GM19328 (cell line): ENCODE data around the gene KLK13.
A peak's percentile ranks its signal among the peaks of the same experiment; 100 is the strongest.

ENCODE experiments used
- ATAC-seq: cut with Tn5 transposase; IDR thresholded peaks from one replicate; pipeline ENCODE4 v1.9.1; 2021; ENCODE audit warnings: mild to moderate bottlenecking, moderate library complexity; ENCODE audit not compliant: unreplicated experiment

Gene KLK13

DNA sequence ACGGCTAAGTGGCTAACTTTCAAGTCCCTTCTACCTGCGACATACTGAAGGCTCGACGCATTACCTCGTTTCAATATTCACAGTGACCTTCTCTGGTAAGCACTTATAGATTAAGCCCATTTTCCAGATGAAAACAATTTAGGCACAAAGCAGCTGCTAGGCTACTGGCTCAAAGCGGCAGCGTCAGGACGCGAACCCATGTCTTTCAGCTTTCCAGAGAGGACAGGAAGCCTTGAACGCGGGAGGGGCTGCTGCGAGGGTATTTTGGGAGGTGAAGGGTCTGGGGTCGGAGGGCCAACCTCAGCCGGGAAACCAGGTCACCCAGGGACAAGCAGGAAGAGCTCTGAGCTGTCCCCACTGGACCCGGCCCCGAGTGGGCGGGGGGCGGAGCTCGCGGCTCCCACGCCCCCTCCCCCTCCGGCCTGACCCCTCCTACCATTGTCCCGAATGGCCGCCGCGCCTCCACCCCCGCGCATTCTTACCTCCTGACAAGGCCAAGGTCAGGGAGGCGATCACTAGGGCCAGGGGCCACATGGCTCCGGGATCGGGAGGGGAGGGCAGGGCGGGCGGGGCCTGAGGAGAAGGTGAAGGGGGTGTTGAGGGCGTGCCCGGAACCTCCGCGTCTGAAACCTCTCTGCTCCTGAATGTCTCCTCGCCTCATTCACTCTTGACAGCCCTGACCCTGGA is at the start of gene KLK13:
KLK13 (minus strand) TSS at position 559 of the 687 bp plus-strand sequence; CDS start at position 534, 25 bp downstream.
- ATAC-seq = no peak

DNA sequence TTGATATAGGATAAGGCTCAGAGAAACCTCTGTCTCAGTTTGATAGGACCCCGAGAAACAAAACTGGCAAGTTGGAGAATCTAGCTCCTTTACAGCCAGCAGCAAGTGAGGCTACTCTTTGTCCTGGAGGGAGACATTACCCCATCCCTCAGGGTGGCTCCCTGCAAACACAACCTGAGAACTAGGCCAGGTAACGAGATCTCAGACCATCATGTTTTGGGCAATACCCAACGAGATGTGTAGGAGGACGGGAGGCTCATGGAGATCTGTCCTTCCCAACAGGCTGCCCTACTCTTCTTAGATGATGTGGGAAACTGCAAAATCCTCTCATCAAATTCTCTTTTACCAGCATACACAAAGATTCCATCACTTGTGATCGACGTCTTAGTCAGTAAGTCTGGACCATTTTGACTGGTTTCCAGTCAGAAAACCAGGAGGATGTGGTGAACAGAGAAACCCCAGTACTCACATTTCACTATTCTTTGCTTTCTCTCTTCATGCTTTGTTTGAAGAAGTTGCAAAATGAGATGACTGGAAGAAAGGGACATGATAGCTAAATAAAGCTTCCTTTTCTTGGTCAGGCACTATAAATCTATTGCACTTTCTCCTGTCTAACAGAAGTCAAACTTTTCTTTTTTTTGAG is 49.3 kb upstream of the KLK13 start:
- no peak for ATAC-seq

DNA sequence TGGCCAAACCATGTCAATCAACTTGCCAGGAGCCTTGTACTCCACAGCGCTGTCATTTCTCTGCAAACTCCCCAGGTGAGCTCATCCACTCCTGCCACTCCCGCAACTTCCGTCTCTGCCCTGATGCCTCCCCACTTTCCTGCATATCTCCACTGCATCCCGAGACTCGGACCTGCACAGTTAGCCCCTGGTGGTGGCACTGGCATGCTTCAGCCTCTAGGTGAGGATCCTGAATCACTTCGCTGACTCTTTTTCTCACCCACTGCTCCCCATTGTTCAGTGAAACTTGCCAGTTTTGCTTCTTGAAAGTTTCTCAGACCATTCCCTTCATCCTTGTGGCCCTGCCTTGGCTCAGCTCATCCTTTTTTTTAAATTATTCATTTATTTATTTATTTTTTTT is 46.7 kb upstream of the KLK13 start:
- no peak for ATAC-seq

GRCh38 chr19:51110666-51110971 is 45.7 kb upstream of the KLK13 start:
- no peak for ATAC-seq

DNA sequence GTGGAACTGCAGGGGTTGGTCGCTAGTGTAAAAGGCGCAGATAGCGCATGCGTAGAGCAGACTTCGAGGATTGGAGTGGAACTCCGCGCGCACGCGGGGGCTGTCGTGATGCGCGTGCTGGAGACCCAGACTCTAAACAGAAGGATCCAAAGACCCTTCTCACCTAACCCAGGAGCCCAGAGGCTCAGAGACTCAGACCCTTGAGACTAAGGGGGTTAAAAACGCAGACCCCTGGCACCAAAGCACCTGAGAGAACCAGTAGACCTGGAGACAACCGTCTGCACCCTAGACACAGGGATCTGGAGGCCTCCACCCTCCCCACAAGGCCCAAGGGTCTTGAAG is 43.9 kb upstream of the KLK13 start:
- peak; percentile 22 for ATAC-seq

DNA sequence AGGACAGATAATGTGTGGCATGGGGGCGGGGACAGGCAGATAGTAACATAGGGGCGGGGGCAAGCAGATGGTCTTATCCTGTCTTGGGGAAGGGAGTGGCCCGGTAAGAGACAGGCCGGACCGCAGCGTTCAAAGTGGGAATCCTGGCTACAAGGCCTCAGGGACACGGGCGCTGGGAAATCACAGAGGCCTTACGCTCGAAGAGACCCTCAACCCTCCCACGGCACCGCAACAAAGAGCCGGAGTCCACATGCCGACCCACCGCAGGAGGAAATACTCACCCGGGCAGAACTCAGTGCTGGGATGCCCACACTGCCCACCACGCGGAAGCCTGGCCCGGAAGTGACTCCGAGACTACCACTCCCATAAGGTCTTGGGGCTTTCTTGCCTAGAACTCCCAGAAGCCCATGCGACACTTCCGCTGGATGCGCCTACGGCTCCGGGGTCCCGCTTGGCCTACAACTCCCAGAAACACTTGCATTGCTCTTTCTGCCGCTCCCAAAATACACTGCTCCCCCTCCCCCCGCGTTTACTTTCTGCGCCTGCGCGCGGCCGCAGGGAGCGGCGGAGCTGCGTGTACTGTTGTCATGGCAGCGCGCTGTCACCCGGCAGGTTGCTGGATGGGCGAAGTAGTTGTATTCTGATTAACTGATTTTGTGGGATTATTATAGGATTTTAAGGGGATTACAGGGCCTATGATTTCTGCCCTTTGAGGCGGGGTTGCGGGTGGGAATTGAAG is 43.3 kb upstream of the KLK13 start, which contains the start of gene CTU1:
CTU1 (minus strand) TSS at position 344 of the 739 bp plus-strand sequence. CDS start 3,840 bp downstream, outside the sequence.
- peak; percentile 95 for ATAC-seq

- no peak for ATAC-seq
These were observed 42.6 kb upstream of the KLK13 start for GRCh38 chr19:51107406-51108065.

GRCh38 chr19:51103926-51104341 is 39.0 kb upstream of the KLK13 start:
- no peak for ATAC-seq

DNA sequence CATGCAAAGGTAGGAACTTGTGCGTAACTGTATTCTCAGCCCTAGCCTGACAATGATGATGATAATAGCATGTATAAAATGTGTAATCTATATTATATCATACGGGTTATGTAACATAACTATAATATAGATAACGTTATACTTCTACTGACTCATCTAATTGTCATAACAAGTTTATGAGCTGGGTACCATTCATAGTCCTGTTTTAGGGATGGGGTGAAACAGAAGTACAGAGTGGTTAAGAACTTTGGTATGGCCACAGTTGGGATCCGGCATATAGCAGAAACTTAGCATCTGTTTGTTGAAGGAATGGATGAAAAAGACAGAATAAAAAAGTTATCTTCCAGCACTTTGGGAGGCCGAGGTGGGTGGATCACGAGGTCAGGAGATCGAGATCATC is 38.1 kb upstream of the KLK13 start:
- no peak for ATAC-seq

- no peak for ATAC-seq
These were observed 36.4 kb upstream of the KLK13 start for GRCh38 chr19:51101171-51101865.

DNA sequence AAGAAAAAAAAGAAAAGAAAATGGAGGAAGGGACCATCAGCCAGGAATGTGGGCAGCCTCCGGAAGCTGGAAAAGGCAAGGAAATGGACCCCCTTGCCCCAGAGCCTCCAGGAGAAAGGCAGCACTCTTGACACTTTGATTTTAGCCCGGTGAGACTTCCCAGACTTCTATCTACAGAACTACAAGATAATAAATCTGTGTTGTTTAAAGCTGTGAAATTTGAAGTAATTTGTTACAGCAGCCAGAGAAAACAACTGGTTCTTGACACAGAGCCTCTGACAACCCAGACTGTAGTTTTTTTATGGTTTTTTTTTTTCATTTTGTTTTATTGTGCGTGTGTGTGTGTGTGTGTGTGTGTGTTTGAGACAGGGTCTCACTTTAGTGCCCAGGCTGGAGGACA is 35.7 kb upstream of the KLK13 start:
- no peak for ATAC-seq

DNA sequence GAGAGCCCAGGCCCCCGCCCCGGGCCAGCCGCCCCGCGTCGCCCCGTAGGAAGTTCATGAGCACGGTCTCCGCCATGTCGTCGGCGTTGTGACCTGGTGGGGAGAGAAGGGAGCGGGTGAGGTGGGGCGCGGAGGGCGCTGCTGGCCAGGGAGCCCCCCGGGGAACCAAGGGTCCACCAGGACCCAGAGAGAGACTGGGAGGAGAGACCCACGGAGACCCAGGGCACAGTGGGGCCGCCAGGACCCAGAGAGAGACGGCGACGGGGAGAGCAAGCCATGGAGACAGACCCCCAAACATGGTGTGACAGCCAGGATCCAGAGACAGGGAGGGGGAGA is 34.1 kb upstream of the KLK13 start:
- ATAC-seq = no peak

DNA sequence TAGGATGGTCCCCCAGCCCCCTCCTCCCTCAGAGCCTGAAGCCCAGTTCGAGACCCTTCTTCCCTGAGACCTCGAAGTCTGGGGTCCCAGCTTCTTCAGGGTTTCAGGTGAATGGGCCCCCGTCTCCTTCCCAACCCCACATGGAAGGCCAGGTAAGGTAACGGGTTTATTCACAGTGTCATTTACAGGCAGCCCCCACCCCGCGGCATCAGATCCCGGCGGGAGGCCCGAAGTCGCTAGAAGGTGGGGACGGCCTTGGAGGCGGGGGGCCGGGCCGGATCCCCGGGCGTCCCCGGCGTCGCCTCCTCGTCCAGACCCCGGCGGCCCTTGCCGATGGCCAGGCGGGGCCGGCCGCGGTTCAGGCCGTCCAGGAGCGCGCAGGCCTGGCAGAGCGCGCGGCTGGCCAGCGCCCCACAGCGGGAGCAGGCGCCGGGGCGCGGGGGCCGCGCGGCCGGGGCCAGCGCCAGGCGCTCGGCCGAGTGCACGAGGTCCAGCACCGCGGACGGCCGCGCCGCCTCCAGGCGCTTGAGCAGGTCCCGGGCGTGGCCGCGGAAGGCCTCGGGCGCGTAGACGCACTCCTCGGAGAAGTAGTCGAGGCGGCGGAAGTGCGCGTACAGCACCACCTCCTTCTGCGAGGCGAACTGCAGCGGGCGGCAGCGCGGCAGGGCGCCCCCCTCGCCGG is 33.6 kb upstream of the KLK13 start:
- ATAC-seq = no peak

GRCh38 chr19:51097796-51098195 is 32.9 kb upstream of the KLK13 start:
- no peak for ATAC-seq

DNA sequence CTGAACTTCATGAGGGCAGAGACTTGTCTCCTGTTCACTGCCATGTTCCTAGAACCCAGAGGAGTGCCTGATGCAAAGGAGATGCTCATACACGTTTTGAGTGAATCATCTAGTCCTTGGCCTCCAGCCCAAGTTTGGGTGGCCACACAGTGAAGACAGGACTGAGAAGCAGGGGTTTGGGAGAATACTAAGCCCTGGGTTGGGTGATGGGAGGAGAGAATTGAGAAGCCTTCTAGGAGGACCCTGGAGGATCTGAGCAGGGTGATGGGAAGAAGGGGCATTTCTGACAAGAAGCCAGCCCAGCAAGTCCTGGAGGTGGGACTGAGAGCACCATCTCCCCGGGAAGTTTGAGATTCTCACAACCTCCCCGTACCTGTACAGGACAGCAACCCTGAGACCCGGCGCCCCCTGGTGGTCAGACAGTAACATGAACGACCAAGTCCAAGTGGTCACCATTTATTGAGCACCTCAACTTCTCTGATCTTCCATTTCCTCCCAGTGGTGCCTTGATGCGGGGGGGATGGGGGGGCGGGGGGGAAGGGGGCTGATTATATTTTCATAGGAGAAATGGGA is 32.4 kb upstream of the KLK13 start:
- ATAC-seq = no peak

GRCh38 chr19:51096473-51097165 is 31.7 kb upstream of the KLK13 start:
- ATAC-seq = no peak

GRCh38 chr19:51094696-51095279 is 29.9 kb upstream of the KLK13 start:
- no peak for ATAC-seq

GRCh38 chr19:51093510-51094345 is 28.8 kb upstream of the KLK13 start:
- ATAC-seq = no peak
